H1 (cell line): ENCODE data around the gene FTL. TPM values are rescaled to one million over a fixed set of nuclear protein-coding genes. Genes with fewer than 3 reads are reported as not detected.

ENCODE experiments used
- BACH1 ChIP-seq: IDR thresholded peaks from 2 replicates; pipeline ENCODE4 v1.6.1; 2012; ENCODE audit warnings: low read length, improper control_type of control experiment
- CBX5 ChIP-seq: fragments of 300-800, 300-1000 bp; sonication (generic); IDR thresholded peaks from 2 replicates; pipeline ENCODE4 v1.7.1; 2016; ENCODE audit warnings: antibody characterized with exemption, low read length, low read depth
- GTF2F1 ChIP-seq: IDR thresholded peaks from 2 replicates; pipeline ENCODE4 v1.6.1; 2012; ENCODE audit warnings: low read depth, low read length, improper control_type of control experiment, borderline replicate concordance
- POLR2AphosphoS5 ChIP-seq: IDR thresholded peaks from 2 replicates; pipeline ENCODE4 v1.6.1; 2011; ENCODE audit warnings: low read depth, low read length
- RNF2 ChIP-seq: fragments of 200-900, 300-1000 bp; sonication (generic); IDR thresholded peaks from 2 replicates; pipeline ENCODE4 v1.7.1; 2016; ENCODE audit warnings: borderline replicate concordance, low read depth, mild to moderate bottlenecking, antibody characterized with exemption, low read length; ENCODE audit not compliant: poor library complexity, severe bottlenecking; ENCODE audit errors: missing control alignments
- polyA plus RNA-seq, 7 experiments: library from polyadenylated mRNA; depleted of rRNA in 3 of 7; stranded (reverse) in 5 of 7; unstranded in 2 of 7; fragments of >200 nt in 5 of 7; fragments of 200-250 nt in 2 of 7; gene quantifications; 1 replicate in 5 of 7; 2 replicates in 1 of 7; 4 replicates in 1 of 7; pipeline versions ENCODE4 v1.2.1 to v1.2.3, GENCODE V29; 2011 to 2013; ENCODE audit warnings: missing spikeins in 2 of 7, mixed read lengths in 2 of 7
- total RNA-seq: library from RNA; stranded (reverse); fragmentation: NEBNext Ultra II Directional; extraction: Animal tissue kit (Norgen Biotek cat#: 25700); gene quantifications from 2 replicates; pipeline ENCODE4 v1.2.1, GENCODE V29; 2021
- TF ChIP-seq, protein P1 (sequence below): IDR thresholded peaks from 2 replicates; pipeline ENCODE4 v1.6.1; 2012; ENCODE audit warnings: low read length, inconsistent platforms
- TF ChIP-seq, protein P2 (sequence below): IDR thresholded peaks from 2 replicates; pipeline ENCODE4 v1.6.1; 2012; ENCODE audit warnings: inconsistent platforms

Gene FTL
- total and polyA plus RNA-seq, 2 of the 8 experiments (the other 6 are each of a cell fraction or from before 2014, with no cell fraction given): 1,751 to 2,427 TPM

GRCh38 chr19:49004133-49004532 lies 39.0 kb downstream of the FTL start (continued):
- TF ChIP-seq, protein P1, sequence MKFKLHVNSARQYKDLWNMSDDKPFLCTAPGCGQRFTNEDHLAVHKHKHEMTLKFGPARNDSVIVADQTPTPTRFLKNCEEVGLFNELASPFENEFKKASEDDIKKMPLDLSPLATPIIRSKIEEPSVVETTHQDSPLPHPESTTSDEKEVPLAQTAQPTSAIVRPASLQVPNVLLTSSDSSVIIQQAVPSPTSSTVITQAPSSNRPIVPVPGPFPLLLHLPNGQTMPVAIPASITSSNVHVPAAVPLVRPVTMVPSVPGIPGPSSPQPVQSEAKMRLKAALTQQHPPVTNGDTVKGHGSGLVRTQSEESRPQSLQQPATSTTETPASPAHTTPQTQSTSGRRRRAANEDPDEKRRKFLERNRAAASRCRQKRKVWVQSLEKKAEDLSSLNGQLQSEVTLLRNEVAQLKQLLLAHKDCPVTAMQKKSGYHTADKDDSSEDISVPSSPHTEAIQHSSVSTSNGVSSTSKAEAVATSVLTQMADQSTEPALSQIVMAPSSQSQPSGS: no peak
- TF ChIP-seq BACH1 (no peak), CBX5 (no peak), POLR2AphosphoS5 (no peak), GTF2F1 (no peak), RNF2 (no peak)
- TF ChIP-seq, protein P2, sequence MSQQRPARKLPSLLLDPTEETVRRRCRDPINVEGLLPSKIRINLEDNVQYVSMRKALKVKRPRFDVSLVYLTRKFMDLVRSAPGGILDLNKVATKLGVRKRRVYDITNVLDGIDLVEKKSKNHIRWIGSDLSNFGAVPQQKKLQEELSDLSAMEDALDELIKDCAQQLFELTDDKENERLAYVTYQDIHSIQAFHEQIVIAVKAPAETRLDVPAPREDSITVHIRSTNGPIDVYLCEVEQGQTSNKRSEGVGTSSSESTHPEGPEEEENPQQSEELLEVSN: no peak
- TF ChIP-seq, all 59 proteins: peak for 0
